RWPE1 (cell line): Measurements from ENCODE around the gene SPRED2.

Source experiments
- CTCF ChIA-PET: fragments of 350-600 bp; sonication (Branson Sonifier 250); formaldehyde crosslinking; extraction: SDS; loops from one replicate; lab custom pipeline; 2021; lab: Yijun Ruan, JAX
- POLR2A ChIA-PET: fragments of 400-600 bp; formaldehyde crosslinking; extraction: SDS; loops from one replicate; lab custom pipeline; 2020; ENCODE audit warnings: antibody characterized with exemption; ENCODE audit not compliant: low non-redundant PET; lab: Yijun Ruan, JAX
- DNase-seq: peaks from one replicate; pipeline ENCODE4 v3.0.0; 2012; ENCODE audit warnings: low spot score
- H3K27ac ChIP-seq: fragments of 450-650 bp; 2 replicates; pipeline ENCODE4 v1.5.1; 2017
- CTCF ChIP-seq: fragments of 450-650 bp; conservative IDR thresholded peaks from 2 replicates; pipeline ENCODE4 v1.5.1; 2017; ENCODE audit warnings: low read depth, mild to moderate bottlenecking

SPRED2 gene

GRCh38 chr2:65291216-65292105 lies 140.9 kb downstream of the SPRED2 start:
- no peak for TF ChIP-seq CTCF

GRCh38 chr2:65287364-65287763 lies 145.0 kb downstream of the SPRED2 start:
- DNase-seq = no peak
- TF ChIP-seq CTCF = no peak
- POLR2A ChIA-PET = no interaction called here
- CTCF ChIA-PET = no interaction called here
- no peak overlapping the region for H3K27ac ChIP-seq

More at GRCh38 chr2:65291216-65292105, 140.9 kb downstream of the SPRED2 start:
- POLR2A ChIA-PET = no interaction called here
- DNase-seq = no peak
- CTCF ChIA-PET = no interaction called here
- H3K27ac ChIP-seq = peak overlapping the region; percentile 76

GRCh38 chr2:65282477-65283053 lies 149.8 kb downstream of the SPRED2 start:
- CTCF ChIA-PET = interaction anchor here (0.6 kb wide), 1 partner anchor 104 kb away, joined by 3 read pairs; no protein-coding TSS in a partner anchor
- H3K27ac ChIP-seq = no peak overlapping the region
- no peak for TF ChIP-seq CTCF
- no peak for DNase-seq
- POLR2A ChIA-PET = no interaction called here

- no peak for TF ChIP-seq CTCF
- CTCF ChIA-PET = no interaction called here
- no peak overlapping the region for H3K27ac ChIP-seq
- no peak for DNase-seq
- POLR2A ChIA-PET = no interaction called here
Measured at GRCh38 chr2:65281627-65282351, 150.6 kb downstream of the SPRED2 start.

- TF ChIP-seq CTCF = no peak
- no peak overlapping the region for H3K27ac ChIP-seq
- CTCF ChIA-PET = interaction anchor here (0.6 kb wide), 1 partner anchor 296 kb away, joined by 4 read pairs; no protein-coding TSS in a partner anchor
- no peak for DNase-seq
- POLR2A ChIA-PET = no interaction called here
Measured at GRCh38 chr2:65279756-65280155, 152.6 kb downstream of the SPRED2 start.

GRCh38 chr2:65278531-65278981 lies 153.8 kb downstream of the SPRED2 start:
- POLR2A ChIA-PET = no interaction called here
- no peak for DNase-seq
- CTCF ChIA-PET = interaction anchor here (0.5 kb wide), 1 partner anchor 333 kb away, joined by 5 read pairs; no protein-coding TSS in a partner anchor
- H3K27ac ChIP-seq = no peak overlapping the region
- TF ChIP-seq CTCF = no peak
